H9 (cell line): ENCODE data around the gene MSI2. TPM values are rescaled to one million over a fixed set of nuclear protein-coding genes. Genes with fewer than 3 reads are reported as not detected.

ENCODE experiments used
- DNase-seq: peaks from one replicate; pipeline ENCODE4 v3.0.0-alpha.2; 2017
- H2AFZ ChIP-seq: one replicate; pipeline ENCODE4 v1.6.1; 2013; ENCODE audit warnings: mild to moderate bottlenecking, low read length, control low read depth, moderate library complexity
- H2AK5ac ChIP-seq: 2 replicates; pipeline ENCODE4 v1.6.1; 2013; ENCODE audit warnings: low read length, control low read depth, mixed read lengths; ENCODE audit not compliant: insufficient read length
- H2BK120ac ChIP-seq: one replicate; pipeline ENCODE4 v1.6.1; 2013; ENCODE audit warnings: low read depth, mild to moderate bottlenecking, low read length, control low read depth, inconsistent platforms; ENCODE audit not compliant: poor library complexity, severe bottlenecking
- H2BK12ac ChIP-seq: 2 replicates; pipeline ENCODE4 v1.6.1; 2013; ENCODE audit warnings: low read length, control low read depth, mixed read lengths, low read depth; ENCODE audit not compliant: insufficient read length
- H2BK15ac ChIP-seq: 2 replicates; pipeline ENCODE4 v1.6.1; 2013; ENCODE audit warnings: low read depth, low read length, control low read depth
- H2BK20ac ChIP-seq: one replicate; pipeline ENCODE4 v1.6.1; 2013; ENCODE audit warnings: low read depth, mild to moderate bottlenecking, low read length, control low read depth, inconsistent platforms; ENCODE audit not compliant: poor library complexity, severe bottlenecking
- H2BK5ac ChIP-seq: 2 replicates; pipeline ENCODE4 v1.6.1; 2013; ENCODE audit warnings: low read length, control low read depth, mixed read lengths; ENCODE audit not compliant: insufficient read length
- H3K14ac ChIP-seq: 2 replicates; pipeline ENCODE4 v1.6.1; 2013; ENCODE audit warnings: low read length, control low read depth; ENCODE audit not compliant: insufficient read depth
- H3K18ac ChIP-seq: 2 replicates; pipeline ENCODE4 v1.6.1; 2013; ENCODE audit warnings: low read depth, mild to moderate bottlenecking, mixed read lengths, low read length, control low read depth; ENCODE audit not compliant: insufficient read length
- H3K23ac ChIP-seq: 2 replicates; pipeline ENCODE4 v1.6.1; 2013; ENCODE audit warnings: low read length, control low read depth, mixed read lengths, low read depth; ENCODE audit not compliant: insufficient read length
- H3K23me2 ChIP-seq: 2 replicates; pipeline ENCODE4 v1.6.1; 2013; ENCODE audit warnings: low read depth, mild to moderate bottlenecking, mixed read lengths, low read length, control low read depth; ENCODE audit not compliant: insufficient read length, poor library complexity, severe bottlenecking
- H3K27ac ChIP-seq: 2 replicates; pipeline ENCODE4 v1.5.1; 2013; ENCODE audit warnings: low read length, control low read depth, mixed read lengths, low read depth; ENCODE audit not compliant: insufficient read length
- H3K27me3 ChIP-seq: 2 replicates; pipeline ENCODE4 v1.6.1; 2013; ENCODE audit warnings: low read length, control low read depth, inconsistent platforms; ENCODE audit not compliant: insufficient read depth
- H3K4ac ChIP-seq: 2 replicates; pipeline ENCODE4 v1.6.1; 2013; ENCODE audit warnings: low read depth, mild to moderate bottlenecking, control low read depth, inconsistent platforms, low read length, moderate library complexity
- H3K4me1 ChIP-seq: 2 replicates; pipeline ENCODE4 v1.6.1; 2013; ENCODE audit warnings: low read length, control low read depth, inconsistent platforms; ENCODE audit not compliant: insufficient read depth
- H3K4me2 ChIP-seq: 2 replicates; pipeline ENCODE4 v1.6.1; 2013; ENCODE audit warnings: low read length, control low read depth, mixed read lengths; ENCODE audit not compliant: insufficient read length, insufficient read depth
- H3K56ac ChIP-seq: 2 replicates; pipeline ENCODE4 v1.6.1; 2013; ENCODE audit warnings: low read depth, mild to moderate bottlenecking, mixed read lengths, low read length, control low read depth; ENCODE audit not compliant: insufficient read length
- H3K79me1 ChIP-seq: 2 replicates; pipeline ENCODE4 v1.6.1; 2013; ENCODE audit warnings: low read depth, mild to moderate bottlenecking, moderate library complexity, low read length, control low read depth, inconsistent platforms; ENCODE audit not compliant: insufficient read depth, poor library complexity, severe bottlenecking
- H3K79me2 ChIP-seq: 2 replicates; pipeline ENCODE4 v1.6.1; 2013; ENCODE audit warnings: low read length, control low read depth, inconsistent platforms; ENCODE audit not compliant: insufficient read depth
- H3K9ac ChIP-seq: 2 replicates; pipeline ENCODE4 v1.6.1; 2013; ENCODE audit warnings: low read length, control low read depth, mixed read lengths; ENCODE audit not compliant: insufficient read length; ENCODE audit errors: extremely low read depth
- H3K9me3 ChIP-seq: one replicate; pipeline ENCODE4 v1.6.1; 2013; ENCODE audit warnings: low read depth, low read length, inconsistent platforms; ENCODE audit not compliant: control insufficient read depth
- H3T11ph ChIP-seq: one replicate; pipeline ENCODE4 v1.6.1; 2013; ENCODE audit warnings: mild to moderate bottlenecking, low read length, control low read depth, inconsistent platforms
- H4K20me1 ChIP-seq: one replicate; pipeline ENCODE4 v1.6.1; 2013; ENCODE audit not compliant: control insufficient read depth, insufficient read length, insufficient read depth
- H4K5ac ChIP-seq: 2 replicates; pipeline ENCODE4 v1.6.1; 2013; ENCODE audit warnings: low read depth, mild to moderate bottlenecking, mixed read lengths, low read length, control low read depth; ENCODE audit not compliant: insufficient read length
- H4K8ac ChIP-seq: replicated peaks from 2 replicates; pipeline ENCODE4 v1.6.1; 2013; ENCODE audit warnings: low read length, control low read depth, mixed read lengths, low read depth; ENCODE audit not compliant: insufficient read length
- H4K91ac ChIP-seq: 2 replicates; pipeline ENCODE4 v1.6.1; 2013; ENCODE audit warnings: low read depth, mild to moderate bottlenecking, moderate library complexity, mixed read lengths, low read length, control low read depth; ENCODE audit not compliant: insufficient read length
- H3K27ac Mint-ChIP-seq, 3 experiments: 2 replicates in 2 of 3; 3 replicates in 1 of 3; pipeline ENCODE4 v1.8.0; 2020 to 2021; ENCODE audit warnings: mixed read lengths in 3 of 3, mild to moderate bottlenecking in 1 of 3, moderate library complexity in 1 of 3
- H3K27me3 Mint-ChIP-seq: 2 replicates; pipeline ENCODE4 v1.8.0; 2021; ENCODE audit warnings: low read depth, mild to moderate bottlenecking, moderate library complexity, mixed read lengths
- H3K36me3 Mint-ChIP-seq, 3 experiments: 2 replicates in 2 of 3; 3 replicates in 1 of 3; pipeline ENCODE4 v1.8.0; 2020 to 2021; ENCODE audit warnings: low read depth in 3 of 3, mixed read lengths in 3 of 3; ENCODE audit not compliant: insufficient read depth in 1 of 3
- H3K4me1 Mint-ChIP-seq, 2 experiments: 2 replicates each; pipeline ENCODE4 v1.8.0; 2020; ENCODE audit warnings: mixed read lengths in 2 of 2
- H3K4me3 Mint-ChIP-seq, 2 experiments: 2 replicates in 1 of 2; 3 replicates in 1 of 2; pipeline ENCODE4 v1.8.0; 2020 to 2021; ENCODE audit warnings: mild to moderate bottlenecking in 2 of 2, mixed read lengths in 2 of 2, moderate library complexity in 1 of 2
- H3K9me3 Mint-ChIP-seq, 2 experiments: 2 replicates in 1 of 2; 3 replicates in 1 of 2; pipeline ENCODE4 v1.8.0; 2020; ENCODE audit warnings: mild to moderate bottlenecking in 2 of 2, mixed read lengths in 2 of 2, moderate library complexity in 1 of 2
- CTCF ChIP-seq: fragments of 200-600 bp; sonication (generic); conservative IDR thresholded peaks from 3 replicates; pipeline ENCODE4 v1.8.0; 2021; ENCODE audit warnings: antibody characterized with exemption, mild to moderate bottlenecking
- WGBS: extraction: QIAGEN DNeasy Blood & Tissue Kit; methylation state at CpG from one replicate; pipeline ENCODE4 v1.1.7; 2013; ENCODE audit warnings: missing lambda C conversion rate, low lambda C conversion rate, mixed read lengths; ENCODE audit not compliant: insufficient read length; ENCODE audit errors: extremely low coverage; 5-methylcytosine and 5-hydroxymethylcytosine counted together
- total RNA-seq: library from RNA; stranded (reverse); gene quantifications from 2 replicates; pipeline ENCODE4 v1.2.1, GENCODE V29; 2021

MSI2 gene
- total RNA-seq, 1 experiment from 2014 or later = 98.5 TPM

DNA sequence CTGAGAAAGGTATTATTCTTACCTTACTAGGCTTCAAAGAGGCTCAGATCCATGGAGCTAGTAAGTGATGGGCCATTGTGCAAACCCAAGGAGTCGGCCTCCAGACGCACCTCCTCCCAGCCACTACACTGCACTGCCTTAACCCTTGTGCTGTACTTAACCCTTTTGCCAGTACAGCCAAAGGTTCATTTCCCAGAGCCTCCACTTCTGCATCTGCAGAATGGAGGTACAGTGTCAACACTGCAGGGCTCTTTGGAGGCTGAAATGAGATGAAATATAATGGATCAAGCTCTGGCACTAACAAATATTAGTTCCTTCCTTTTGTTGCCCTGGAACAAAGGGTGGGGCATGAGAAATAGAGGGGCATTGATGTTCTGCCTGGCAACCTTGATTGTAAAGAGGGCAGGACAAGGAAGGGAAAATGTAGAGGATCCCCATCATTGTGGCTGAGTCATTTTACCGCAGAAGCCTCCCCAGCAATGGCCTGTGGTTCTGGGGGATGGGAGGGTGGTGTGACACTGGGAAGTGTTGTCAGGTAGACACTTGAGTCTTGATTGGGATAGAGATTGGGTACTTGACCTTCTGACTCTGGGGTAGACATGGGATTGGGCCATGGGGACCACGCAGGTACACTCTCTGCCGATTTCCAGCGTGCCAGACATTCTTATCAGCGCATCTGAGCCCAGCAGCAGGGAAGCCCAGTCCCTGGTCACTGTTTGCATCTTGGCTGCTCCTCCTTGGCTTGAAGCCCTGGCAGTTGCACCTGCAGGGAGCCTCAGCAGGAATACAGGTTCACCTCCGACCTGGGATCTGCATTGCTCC, 84.0 kb downstream of the MSI2 start:
- H3K56ac ChIP-seq = no peak overlapping the region
- H3K4me2 ChIP-seq = no peak overlapping the region
- Mint-ChIP-seq H3K4me3 (no peak overlapping the region), H3K9me3 (no peaks in the 10 kb centered on the region; a peak in 1 of 5 replicates), H3K27ac (no peak overlapping the region), H3K4me1 (peaks cover 62 to 70% of the 10 kb centered on the region in 2 experiments), H3K36me3 (peaks cover 12 to 29% (median 21%) of the 10 kb centered on the region in 3 experiments), H3K27me3 (peaks cover 1% of the 10 kb centered on the region; the same call in 1 of the 2 replicates)
- no peak overlapping the region for H2AFZ ChIP-seq
- H2BK5ac ChIP-seq = no peak overlapping the region
- no peak overlapping the region for H3K4ac ChIP-seq
- no peak overlapping the region for H3K27ac ChIP-seq
- no CpG with 5 or more reads among the region's 8 CpGs for WGBS
- no peaks in the 10 kb centered on the region for H3K9me3 ChIP-seq
- peaks cover 16% of the 10 kb centered on the region for H3K4me1 ChIP-seq
- H2BK12ac ChIP-seq = no peak overlapping the region
- no peak overlapping the region for H2BK15ac ChIP-seq
- H3K27me3 ChIP-seq = no peaks in the 10 kb centered on the region
- no peaks in the 10 kb centered on the region for H3K79me1 ChIP-seq
- no peak overlapping the region for H4K91ac ChIP-seq
- no peak overlapping the region for H3K14ac ChIP-seq
- no peak overlapping the region for H3K9ac ChIP-seq
- no peak overlapping the region for H3T11ph ChIP-seq
- no peak overlapping the region for H4K5ac ChIP-seq
- no peak overlapping the region for H4K8ac ChIP-seq
- H3K79me2 ChIP-seq = no peaks in the 10 kb centered on the region
- H3K23me2 ChIP-seq = no peaks in the 10 kb centered on the region
- no peak for DNase-seq
- no peak overlapping the region for H3K18ac ChIP-seq
- H4K20me1 ChIP-seq = no peaks in the 10 kb centered on the region
- no peak for TF ChIP-seq CTCF
- no peak overlapping the region for H2BK20ac ChIP-seq
- no peak overlapping the region for H2BK120ac ChIP-seq
- no peak overlapping the region for H3K23ac ChIP-seq
- H2AK5ac ChIP-seq = no peak overlapping the region
